ENCODE data around the gene TAS2R4. TPM values are rescaled to one million over a fixed set of nuclear protein-coding genes. Genes with fewer than 3 reads are reported as not detected.
A peak's percentile ranks its signal among the peaks of the same experiment; 100 is the strongest.

The TAS2R4 gene
- total RNA-seq, 1 experiment from 2014 or later: 1.2 TPM

DNA sequence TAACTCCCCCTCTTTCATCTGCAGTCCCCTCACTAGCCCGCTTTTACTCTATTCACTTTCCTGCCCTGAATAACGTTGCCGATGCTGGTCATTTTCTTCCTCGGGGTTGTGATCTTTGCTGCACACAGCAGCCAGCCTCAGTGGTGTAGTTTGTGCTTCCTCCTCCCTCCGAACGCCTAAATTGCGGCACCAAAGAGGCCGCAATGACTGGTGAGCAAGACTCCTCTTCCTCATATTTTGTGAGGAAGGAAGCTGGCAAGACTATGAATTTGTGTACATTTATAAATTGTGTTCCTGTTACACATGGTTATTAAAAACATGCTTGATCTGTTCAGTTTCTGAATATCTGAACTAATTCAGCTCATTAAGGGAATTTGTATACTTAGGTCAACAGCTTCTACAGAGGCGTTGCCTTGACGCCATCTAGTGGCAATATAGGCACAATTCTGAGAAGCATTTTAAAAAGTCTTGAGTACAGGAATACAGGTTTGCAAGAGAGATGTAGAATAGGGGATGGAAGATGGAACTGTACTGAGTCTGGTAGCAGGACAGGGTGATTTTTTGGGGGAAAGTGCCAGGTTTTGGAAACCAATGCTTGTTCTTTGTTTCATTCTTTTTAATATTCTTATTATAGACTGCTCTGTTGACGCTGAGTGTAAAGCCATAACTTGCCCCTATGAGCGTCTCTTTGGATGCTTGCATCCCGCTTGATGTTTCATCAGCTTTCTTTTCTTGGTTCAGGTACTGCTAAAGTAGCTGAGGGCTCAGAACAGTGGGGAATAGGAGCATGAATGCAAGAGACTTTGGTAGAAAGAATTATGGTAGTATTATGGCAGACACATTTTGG, 9.5 kb downstream of the TAS2R4 start:
- no peaks in the 10 kb centered on the region for H3K9me2 ChIP-seq (ENCODE audit: insufficient read depth)
- H3K9ac ChIP-seq (ENCODE audit: low read length): no peak overlapping the region
- H3K36me3 ChIP-seq (ENCODE audit: control insufficient read depth in 1 of 2, insufficient read depth in 2 of 2, low read length in 2 of 2): 0 out of 4 replicates have a peak, but pooled peaks cover under 1 to 3% of the 10 kb centered on the region in 2 experiments
- CTCF ChIA-PET: interaction anchor here (0.6 to 1.5 kb wide), 9 partner anchors 17 to 134 kb away, joined by 3 to 11 read pairs (median 3); partner anchors contain the start of gene SSBP1
- no peaks in the 10 kb centered on the region for H4K20me1 ChIP-seq (ENCODE audit: insufficient read depth)
- H3K9me3 ChIP-seq (ENCODE audit: control insufficient read depth in 1 of 2, insufficient read depth in 1 of 2, low read depth in 1 of 2, low read length in 2 of 2): no peaks in the 10 kb centered on the region
- H3K4me2 ChIP-seq (ENCODE audit: low read length): no peak overlapping the region
- ATAC-seq (peak; percentile 86), DNase-seq (ENCODE audit: low read depth, low spot score) (peak; percentile 36)
- intact Hi-C loops (cut with micrococcal nuclease): loop anchor here (5.0 kb wide), 1 partner anchor 134 kb away; no protein-coding TSS in a partner anchor
- no TSS peak for BruUV-seq (replicated peaks)
- H2AFZ ChIP-seq (ENCODE audit: low read depth, low read length, poor library complexity, severe bottlenecking): no peak overlapping the region
- POLR2A ChIA-PET: no interaction called here
- H3K4me3 ChIP-seq (replicated peaks in 1 of 2; ENCODE audit: low read depth in 1 of 2, low read length in 2 of 2): no peak overlapping the region
- TF ChIP-seq POLR2A (IDR thresholded peaks at IDR 0.05; ENCODE audit: borderline replicate concordance, extremely low read depth, insufficient read depth, insufficient read length) (no peak), SIN3A (IDR thresholded peaks at IDR 0.05; ENCODE audit: low read depth) (no peak), ZNF274 (IDR thresholded peaks at IDR 0.05; ENCODE audit: low read depth, low read length) (no peak), SP1 (IDR thresholded peaks at IDR 0.05; ENCODE audit: low read depth) (no peak), RAD21 (IDR thresholded peaks at IDR 0.05; ENCODE audit: low read depth) (peak; percentile 60)
- TF ChIP-seq, protein P1, sequence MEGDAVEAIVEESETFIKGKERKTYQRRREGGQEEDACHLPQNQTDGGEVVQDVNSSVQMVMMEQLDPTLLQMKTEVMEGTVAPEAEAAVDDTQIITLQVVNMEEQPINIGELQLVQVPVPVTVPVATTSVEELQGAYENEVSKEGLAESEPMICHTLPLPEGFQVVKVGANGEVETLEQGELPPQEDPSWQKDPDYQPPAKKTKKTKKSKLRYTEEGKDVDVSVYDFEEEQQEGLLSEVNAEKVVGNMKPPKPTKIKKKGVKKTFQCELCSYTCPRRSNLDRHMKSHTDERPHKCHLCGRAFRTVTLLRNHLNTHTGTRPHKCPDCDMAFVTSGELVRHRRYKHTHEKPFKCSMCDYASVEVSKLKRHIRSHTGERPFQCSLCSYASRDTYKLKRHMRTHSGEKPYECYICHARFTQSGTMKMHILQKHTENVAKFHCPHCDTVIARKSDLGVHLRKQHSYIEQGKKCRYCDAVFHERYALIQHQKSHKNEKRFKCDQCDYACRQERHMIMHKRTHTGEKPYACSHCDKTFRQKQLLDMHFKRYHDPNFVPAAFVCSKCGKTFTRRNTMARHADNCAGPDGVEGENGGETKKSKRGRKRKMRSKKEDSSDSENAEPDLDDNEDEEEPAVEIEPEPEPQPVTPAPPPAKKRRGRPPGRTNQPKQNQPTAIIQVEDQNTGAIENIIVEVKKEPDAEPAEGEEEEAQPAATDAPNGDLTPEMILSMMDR (IDR thresholded peaks at IDR 0.05 in 2 of 3, conservative IDR thresholded peaks at IDR 0.05 in 1 of 3; ENCODE audit: borderline replicate concordance in 1 of 3, insufficient read depth in 1 of 3, low read depth in 2 of 3, low read length in 2 of 3): peak; percentile 45 to 91 (median 80); a peak in 5 of 6 replicates
- TF ChIP-seq, protein P2, sequence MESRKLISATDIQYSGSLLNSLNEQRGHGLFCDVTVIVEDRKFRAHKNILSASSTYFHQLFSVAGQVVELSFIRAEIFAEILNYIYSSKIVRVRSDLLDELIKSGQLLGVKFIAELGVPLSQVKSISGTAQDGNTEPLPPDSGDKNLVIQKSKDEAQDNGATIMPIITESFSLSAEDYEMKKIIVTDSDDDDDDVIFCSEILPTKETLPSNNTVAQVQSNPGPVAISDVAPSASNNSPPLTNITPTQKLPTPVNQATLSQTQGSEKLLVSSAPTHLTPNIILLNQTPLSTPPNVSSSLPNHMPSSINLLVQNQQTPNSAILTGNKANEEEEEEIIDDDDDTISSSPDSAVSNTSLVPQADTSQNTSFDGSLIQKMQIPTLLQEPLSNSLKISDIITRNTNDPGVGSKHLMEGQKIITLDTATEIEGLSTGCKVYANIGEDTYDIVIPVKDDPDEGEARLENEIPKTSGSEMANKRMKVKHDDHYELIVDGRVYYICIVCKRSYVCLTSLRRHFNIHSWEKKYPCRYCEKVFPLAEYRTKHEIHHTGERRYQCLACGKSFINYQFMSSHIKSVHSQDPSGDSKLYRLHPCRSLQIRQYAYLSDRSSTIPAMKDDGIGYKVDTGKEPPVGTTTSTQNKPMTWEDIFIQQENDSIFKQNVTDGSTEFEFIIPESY (IDR thresholded peaks at IDR 0.05; ENCODE audit: extremely low read depth, insufficient replicate concordance, low read length): no peak
- TF ChIP-seq, protein P3, sequence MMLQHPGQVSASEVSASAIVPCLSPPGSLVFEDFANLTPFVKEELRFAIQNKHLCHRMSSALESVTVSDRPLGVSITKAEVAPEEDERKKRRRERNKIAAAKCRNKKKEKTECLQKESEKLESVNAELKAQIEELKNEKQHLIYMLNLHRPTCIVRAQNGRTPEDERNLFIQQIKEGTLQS (IDR thresholded peaks at IDR 0.05): no peak
- H3K4me1 ChIP-seq (ENCODE audit: control insufficient read depth in 1 of 2, insufficient read depth in 2 of 2, low read length in 2 of 2): no peaks in the 10 kb centered on the region
- no peak overlapping the region for H3K27ac ChIP-seq (ENCODE audit: low read depth, low read length)
- RAD21 ChIA-PET (ENCODE audit: low non-redundant PET in 1 of 2, low total read pairs in 2 of 2, uncharacterized antibody in 2 of 2, unreplicated experiment in 2 of 2): no interaction called here
- H3K79me2 ChIP-seq (ENCODE audit: insufficient read depth, low read length): no peaks in the 10 kb centered on the region
- H3K27me3 ChIP-seq (ENCODE audit: insufficient read depth, low read length): no peaks in the 10 kb centered on the region

All from HCT116 (cell line).